Fibroblast of lung (primary cell): ENCODE results near the gene IL36A. TPM values are rescaled to one million over a fixed set of nuclear protein-coding genes. Genes with fewer than 3 reads are reported as not detected.

Experiments
- DNase-seq, 2 donors: peaks; one replicate each; pipeline versions ENCODE4 v3.0.0 to v3.0.0-alpha.2; 2010; ENCODE audit warnings: low read depth in 2 of 2
- H2AFZ ChIP-seq: 2 replicates; pipeline ENCODE4 v1.5.1; 2012; ENCODE audit warnings: low read length, control low read depth, inconsistent platforms
- H3K27ac ChIP-seq: 2 replicates; pipeline ENCODE4 v1.5.1; 2011; ENCODE audit warnings: low read length, control low read depth; ENCODE audit not compliant: insufficient read depth
- H3K27me3 ChIP-seq: 2 replicates; pipeline ENCODE4 v1.5.1; 2011; ENCODE audit warnings: mild to moderate bottlenecking, low read length; ENCODE audit not compliant: control insufficient read depth, insufficient read depth
- H3K36me3 ChIP-seq: 2 replicates; pipeline ENCODE4 v1.5.1; 2011; ENCODE audit warnings: low read length; ENCODE audit not compliant: control insufficient read depth, insufficient read depth
- H3K4me1 ChIP-seq: 2 replicates; pipeline ENCODE4 v1.5.1; 2011; ENCODE audit warnings: low read length; ENCODE audit not compliant: control insufficient read depth, insufficient read depth; ENCODE audit errors: extremely low read depth
- H3K4me2 ChIP-seq: 2 replicates; pipeline ENCODE4 v1.5.1; 2011; ENCODE audit warnings: low read length, control low read depth; ENCODE audit not compliant: insufficient read depth; ENCODE audit errors: extremely low read depth
- H3K4me3 ChIP-seq, 4 experiments: fragments of 200-600 bp in 1 of 4; sonication (generic) in 1 of 4; replicated peaks in 1 of 4; 2 replicates each; pipeline ENCODE4 v1.5.1; 2011 to 2016; ENCODE audit warnings: low read length in 4 of 4, low read depth in 3 of 4, mild to moderate bottlenecking in 3 of 4, control low read depth in 2 of 4, inconsistent platforms in 1 of 4, mixed read lengths in 1 of 4; ENCODE audit not compliant: insufficient read depth in 1 of 4; ENCODE audit errors: control extremely low read depth in 1 of 4
- H3K79me2 ChIP-seq: 2 replicates; pipeline ENCODE4 v1.5.1; 2012; ENCODE audit warnings: mild to moderate bottlenecking, low read length, inconsistent platforms; ENCODE audit not compliant: control insufficient read depth, insufficient read depth
- H3K9ac ChIP-seq: 2 replicates; pipeline ENCODE4 v1.5.1; 2011; ENCODE audit warnings: mild to moderate bottlenecking, low read length, control low read depth; ENCODE audit not compliant: insufficient read depth
- H3K9me3 ChIP-seq: 2 replicates; pipeline ENCODE4 v1.5.1; 2012; ENCODE audit warnings: low read depth, low read length; ENCODE audit not compliant: control insufficient read depth, insufficient read depth
- H4K20me1 ChIP-seq: 2 replicates; pipeline ENCODE4 v1.5.1; 2011; ENCODE audit warnings: low read length; ENCODE audit not compliant: control insufficient read depth, insufficient read depth; ENCODE audit errors: extremely low read depth
- EZH2 ChIP-seq: IDR thresholded peaks from 2 replicates; pipeline ENCODE4 v1.5.1; 2012; ENCODE audit warnings: low read length, control low read depth, mild to moderate bottlenecking; ENCODE audit errors: missing control alignments
- polyA plus RNA-seq, 2 donors: library from polyadenylated mRNA; depleted of rRNA in 1 of 2; stranded (reverse) in 1 of 2; unstranded in 1 of 2; fragments of >200 nt; gene quantifications; 2 replicates each; pipeline ENCODE4 v1.2.1, GENCODE V29; 2011 to 2012; ENCODE audit warnings: missing spikeins in 1 of 2
- total RNA-seq: library from RNA; depleted of rRNA; stranded (reverse); fragments of >200 nt; gene quantifications from 2 replicates; pipeline ENCODE4 v1.2.1, GENCODE V29; 2014
- TF ChIP-seq, protein P1 (sequence below), 2 donors: IDR thresholded peaks in 1 of 2; conservative IDR thresholded peaks in 1 of 2; 1 replicate in 1 of 2; 2 replicates in 1 of 2; pipeline ENCODE4 v1.5.1; 2011 to 2012; ENCODE audit warnings: low read length in 2 of 2, control low read depth in 1 of 2, inconsistent platforms in 1 of 2, low read depth in 1 of 2, mild to moderate bottlenecking in 1 of 2

The IL36A gene
- total and polyA plus RNA-seq, 2 donors (not counting 1 experiment from before 2014, with no cell fraction given) = not detected

DNA sequence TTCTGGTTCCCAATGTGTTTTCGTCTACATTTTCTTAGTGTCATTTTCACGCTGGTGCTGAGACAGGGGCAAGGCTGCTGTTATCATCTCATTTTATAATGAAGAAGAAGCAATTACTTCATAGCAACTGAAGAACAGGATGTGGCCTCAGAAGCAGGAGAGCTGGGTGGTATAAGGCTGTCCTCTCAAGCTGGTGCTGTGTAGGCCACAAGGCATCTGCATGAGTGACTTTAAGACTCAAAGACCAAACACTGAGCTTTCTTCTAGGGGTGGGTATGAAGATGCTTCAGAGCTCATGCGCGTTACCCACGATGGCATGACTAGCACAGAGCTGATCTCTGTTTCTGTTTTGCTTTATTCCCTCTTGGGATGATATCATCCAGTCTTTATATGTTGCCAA lies 20.2 kb upstream of the IL36A start:
- Histone ChIP-seq H3K36me3 (no peaks in the 10 kb centered on the region), H3K9ac (no peak overlapping the region), H3K27ac (no peak overlapping the region), H2AFZ (no peak overlapping the region), H3K4me1 (no peaks in the 10 kb centered on the region), H3K79me2 (no peaks in the 10 kb centered on the region), H3K4me3 (no peak overlapping the region), H3K4me2 (no peak overlapping the region), H3K27me3 (no peaks in the 10 kb centered on the region), H4K20me1 (no peaks in the 10 kb centered on the region), H3K9me3 (no peaks in the 10 kb centered on the region)
- DNase-seq = no peak
- TF ChIP-seq EZH2 = no peak
- TF ChIP-seq, protein P1, sequence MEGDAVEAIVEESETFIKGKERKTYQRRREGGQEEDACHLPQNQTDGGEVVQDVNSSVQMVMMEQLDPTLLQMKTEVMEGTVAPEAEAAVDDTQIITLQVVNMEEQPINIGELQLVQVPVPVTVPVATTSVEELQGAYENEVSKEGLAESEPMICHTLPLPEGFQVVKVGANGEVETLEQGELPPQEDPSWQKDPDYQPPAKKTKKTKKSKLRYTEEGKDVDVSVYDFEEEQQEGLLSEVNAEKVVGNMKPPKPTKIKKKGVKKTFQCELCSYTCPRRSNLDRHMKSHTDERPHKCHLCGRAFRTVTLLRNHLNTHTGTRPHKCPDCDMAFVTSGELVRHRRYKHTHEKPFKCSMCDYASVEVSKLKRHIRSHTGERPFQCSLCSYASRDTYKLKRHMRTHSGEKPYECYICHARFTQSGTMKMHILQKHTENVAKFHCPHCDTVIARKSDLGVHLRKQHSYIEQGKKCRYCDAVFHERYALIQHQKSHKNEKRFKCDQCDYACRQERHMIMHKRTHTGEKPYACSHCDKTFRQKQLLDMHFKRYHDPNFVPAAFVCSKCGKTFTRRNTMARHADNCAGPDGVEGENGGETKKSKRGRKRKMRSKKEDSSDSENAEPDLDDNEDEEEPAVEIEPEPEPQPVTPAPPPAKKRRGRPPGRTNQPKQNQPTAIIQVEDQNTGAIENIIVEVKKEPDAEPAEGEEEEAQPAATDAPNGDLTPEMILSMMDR (conservative IDR thresholded peaks at IDR 0.05 in 1 of 2, IDR thresholded peaks at IDR 0.05 in 1 of 2; ENCODE audit: low read depth in 1 of 2, low read length in 2 of 2) = no peak

DNA sequence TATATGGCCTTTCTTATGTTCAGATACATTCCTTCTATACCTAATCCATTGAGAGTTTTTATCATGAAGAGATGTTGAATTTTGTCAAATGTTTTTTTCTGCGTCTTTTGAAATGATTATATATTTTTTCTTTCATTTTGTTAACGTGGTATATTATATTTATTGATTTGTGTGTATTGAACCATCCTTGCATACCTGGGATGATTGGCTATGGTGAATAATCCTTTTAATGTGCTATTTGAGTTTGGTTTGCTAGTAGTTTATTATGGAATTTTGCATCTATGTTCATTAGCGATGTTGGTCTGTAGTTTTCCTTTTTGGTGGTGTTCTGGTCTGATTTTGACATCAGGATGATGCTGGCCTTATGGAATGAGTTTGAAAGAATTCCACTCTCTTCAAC lies 15.6 kb upstream of the IL36A start:
- Histone ChIP-seq H4K20me1 (no peaks in the 10 kb centered on the region), H3K9me3 (no peaks in the 10 kb centered on the region), H2AFZ (no peak overlapping the region), H3K9ac (no peak overlapping the region), H3K27ac (no peak overlapping the region), H3K27me3 (no peaks in the 10 kb centered on the region), H3K36me3 (no peaks in the 10 kb centered on the region), H3K79me2 (no peaks in the 10 kb centered on the region), H3K4me3 (no peak overlapping the region), H3K4me1 (no peaks in the 10 kb centered on the region), H3K4me2 (no peak overlapping the region)
- no peak for DNase-seq
- TF ChIP-seq, protein P1 (conservative IDR thresholded peaks at IDR 0.05 in 1 of 2, IDR thresholded peaks at IDR 0.05 in 1 of 2; ENCODE audit: low read depth in 1 of 2, low read length in 2 of 2) = no peak
- TF ChIP-seq EZH2 = no peak

DNA sequence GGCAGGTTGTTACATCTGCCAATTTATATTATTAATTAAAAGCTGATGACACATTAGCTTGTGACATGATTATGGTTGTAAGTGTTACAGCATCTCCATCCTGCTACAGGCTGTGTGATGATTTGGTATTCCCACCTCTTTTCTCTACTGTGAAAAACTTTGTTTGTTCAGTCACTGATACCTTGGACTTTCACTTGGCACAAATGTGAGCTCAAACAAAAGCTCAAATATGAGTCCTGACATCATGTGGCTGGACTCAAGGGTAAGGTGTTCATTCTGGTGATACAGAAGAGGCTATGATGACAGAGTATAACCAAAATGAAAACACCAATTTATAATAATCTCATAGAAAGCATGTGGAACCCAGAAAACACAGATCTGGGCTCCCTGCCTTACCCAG lies 11.4 kb upstream of the IL36A start:
- Histone ChIP-seq H3K4me2 (no peak overlapping the region), H3K27me3 (no peaks in the 10 kb centered on the region), H3K9ac (no peak overlapping the region), H3K4me1 (no peaks in the 10 kb centered on the region), H2AFZ (no peak overlapping the region), H3K4me3 (no peak overlapping the region), H3K36me3 (no peaks in the 10 kb centered on the region), H4K20me1 (no peaks in the 10 kb centered on the region), H3K27ac (no peak overlapping the region), H3K79me2 (no peaks in the 10 kb centered on the region), H3K9me3 (no peaks in the 10 kb centered on the region)
- no peak for TF ChIP-seq EZH2
- TF ChIP-seq, protein P1 (conservative IDR thresholded peaks at IDR 0.05 in 1 of 2, IDR thresholded peaks at IDR 0.05 in 1 of 2; ENCODE audit: low read depth in 1 of 2, low read length in 2 of 2) = no peak
- DNase-seq = no peak
